ENCODE results near the gene MTUS2.

The MTUS2 gene

GRCh38 chr13:29284726-29285125, 464.6 kb downstream of the MTUS2 start:
- Histone ChIP-seq H3K9me3 (ENCODE audit: control insufficient read depth, insufficient read depth, low read length) (peaks cover 15% of the 10 kb centered on the region), H3K4me3 (ENCODE audit: low read length) (no peak overlapping the region), H3K27me3 (ENCODE audit: control insufficient read depth, insufficient read depth, low read length) (no peaks in the 10 kb centered on the region; the same call in 1 of the 2 replicates), H3K27ac (ENCODE audit: low read length) (no peak overlapping the region), H3K36me3 (ENCODE audit: control insufficient read depth, insufficient read depth, low read length) (no peaks in the 10 kb centered on the region), H3K4me1 (ENCODE audit: control insufficient read depth, insufficient read depth, low read length) (no peaks in the 10 kb centered on the region)
- no peak for DNase-seq (ENCODE audit: low read depth, low spot score)

- Histone ChIP-seq H3K4me1 (ENCODE audit: control insufficient read depth, insufficient read depth, low read length) (no peaks in the 10 kb centered on the region), H3K9me3 (ENCODE audit: control insufficient read depth, insufficient read depth, low read length) (peaks cover 20% of the 10 kb centered on the region), H3K36me3 (ENCODE audit: control insufficient read depth, insufficient read depth, low read length) (no peaks in the 10 kb centered on the region), H3K27ac (ENCODE audit: low read length) (no peak overlapping the region), H3K4me3 (ENCODE audit: low read length) (no peak overlapping the region), H3K27me3 (ENCODE audit: control insufficient read depth, insufficient read depth, low read length) (no peaks in the 10 kb centered on the region; the same call in 1 of the 2 replicates)
- WGBS (ENCODE audit: insufficient coverage, insufficient read length) = no CpG with 5 or more reads among the region's 5 CpGs
- no peak for DNase-seq (ENCODE audit: low read depth, low spot score)
Observed at GRCh38 chr13:29287237-29287636, 467.1 kb downstream of the MTUS2 start.

- Histone ChIP-seq H3K9me3 (ENCODE audit: control insufficient read depth, insufficient read depth, low read length) (peaks cover 20% of the 10 kb centered on the region), H3K4me3 (ENCODE audit: low read length) (no peak overlapping the region), H3K4me1 (ENCODE audit: control insufficient read depth, insufficient read depth, low read length) (no peaks in the 10 kb centered on the region), H3K27ac (ENCODE audit: low read length) (no peak overlapping the region), H3K36me3 (ENCODE audit: control insufficient read depth, insufficient read depth, low read length) (no peaks in the 10 kb centered on the region), H3K27me3 (ENCODE audit: control insufficient read depth, insufficient read depth, low read length) (no peaks in the 10 kb centered on the region; the same call in 1 of the 2 replicates)
- no CpG with 5 or more reads among the region's 3 CpGs for WGBS (ENCODE audit: insufficient coverage, insufficient read length)
- no peak for DNase-seq (ENCODE audit: low read depth, low spot score)
Observed at GRCh38 chr13:29292045-29292444, 471.9 kb downstream of the MTUS2 start.

DNA sequence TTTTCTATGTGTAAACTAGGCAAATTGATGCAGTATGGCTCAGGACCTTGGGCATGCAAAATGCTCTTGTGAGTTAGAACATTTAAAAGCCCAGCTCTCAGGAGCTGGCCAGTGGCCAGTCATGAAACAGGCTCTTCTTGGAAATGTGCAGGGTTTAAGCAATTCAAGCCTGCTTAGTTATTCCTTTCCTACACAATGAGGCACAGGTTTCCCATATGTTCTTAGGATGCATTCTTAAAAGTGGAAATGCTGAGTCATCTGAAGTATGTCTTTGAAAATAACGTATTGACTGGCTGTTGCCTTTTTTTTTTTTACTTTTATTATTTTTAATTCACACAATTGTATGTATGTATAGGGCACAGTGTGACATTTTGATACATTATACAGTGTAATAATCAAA, 474.7 kb downstream of the MTUS2 start:
- Histone ChIP-seq H3K27ac (ENCODE audit: low read length) (no peak overlapping the region), H3K9me3 (ENCODE audit: control insufficient read depth, insufficient read depth, low read length) (peaks cover 14% of the 10 kb centered on the region), H3K27me3 (ENCODE audit: control insufficient read depth, insufficient read depth, low read length) (no peaks in the 10 kb centered on the region), H3K4me1 (ENCODE audit: control insufficient read depth, insufficient read depth, low read length) (no peaks in the 10 kb centered on the region), H3K4me3 (ENCODE audit: low read length) (no peak overlapping the region), H3K36me3 (ENCODE audit: control insufficient read depth, insufficient read depth, low read length) (no peaks in the 10 kb centered on the region)
- no CpG with 5 or more reads among the region's 1 CpG for WGBS (ENCODE audit: insufficient coverage, insufficient read length)
- DNase-seq (ENCODE audit: low read depth, low spot score) = no peak

- H3K36me3 ChIP-seq (ENCODE audit: control insufficient read depth, insufficient read depth, low read length) = no peaks in the 10 kb centered on the region
- H3K4me1 ChIP-seq (ENCODE audit: control insufficient read depth, insufficient read depth, low read length) = no peaks in the 10 kb centered on the region
- H3K27me3 ChIP-seq (ENCODE audit: control insufficient read depth, insufficient read depth, low read length) = no peaks in the 10 kb centered on the region
- H3K27ac ChIP-seq (ENCODE audit: low read length) = no peak overlapping the region
- no peak for DNase-seq (ENCODE audit: low read depth, low spot score)
- H3K9me3 ChIP-seq (ENCODE audit: control insufficient read depth, insufficient read depth, low read length) = peaks cover 12% of the 10 kb centered on the region
- H3K4me3 ChIP-seq (ENCODE audit: low read length) = no peak overlapping the region
- no CpG with 5 or more reads among the region's 1 CpG for WGBS (ENCODE audit: insufficient coverage, insufficient read length)
Observed at GRCh38 chr13:29301027-29301426, 480.9 kb downstream of the MTUS2 start.

DNA sequence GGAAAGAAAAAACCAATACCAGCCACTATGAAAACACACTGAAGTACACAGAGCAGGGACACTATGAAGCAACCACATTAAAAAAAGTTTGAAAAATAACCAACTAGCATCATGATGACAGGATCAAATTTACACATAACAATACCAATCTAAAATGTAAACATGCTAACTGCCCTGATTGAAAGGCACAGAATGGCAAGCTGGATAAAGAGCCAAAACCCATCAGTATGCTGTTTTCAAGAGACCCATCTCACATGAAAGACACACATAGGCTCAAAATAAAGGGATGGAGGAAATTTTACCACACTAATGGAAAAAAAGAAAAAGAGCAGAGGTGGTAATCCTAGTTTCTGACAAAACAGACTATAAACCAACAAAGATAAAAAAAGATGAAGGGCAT, 484.0 kb downstream of the MTUS2 start:
- H3K9me3 ChIP-seq (ENCODE audit: control insufficient read depth, insufficient read depth, low read length) = peaks cover 15% of the 10 kb centered on the region
- no peak for DNase-seq (ENCODE audit: low read depth, low spot score)
- no peak overlapping the region for H3K27ac ChIP-seq (ENCODE audit: low read length)
- H3K36me3 ChIP-seq (ENCODE audit: control insufficient read depth, insufficient read depth, low read length) = no peaks in the 10 kb centered on the region
- H3K4me1 ChIP-seq (ENCODE audit: control insufficient read depth, insufficient read depth, low read length) = no peaks in the 10 kb centered on the region
- H3K4me3 ChIP-seq (ENCODE audit: low read length) = no peak overlapping the region
- no peaks in the 10 kb centered on the region for H3K27me3 ChIP-seq (ENCODE audit: control insufficient read depth, insufficient read depth, low read length)

GRCh38 chr13:29310806-29311205, 490.7 kb downstream of the MTUS2 start:
- Histone ChIP-seq H3K4me3 (ENCODE audit: low read length) (no peak overlapping the region), H3K9me3 (ENCODE audit: control insufficient read depth, insufficient read depth, low read length) (peaks cover 7% of the 10 kb centered on the region), H3K27ac (ENCODE audit: low read length) (no peak overlapping the region), H3K4me1 (ENCODE audit: control insufficient read depth, insufficient read depth, low read length) (no peaks in the 10 kb centered on the region), H3K36me3 (ENCODE audit: control insufficient read depth, insufficient read depth, low read length) (no peaks in the 10 kb centered on the region), H3K27me3 (ENCODE audit: control insufficient read depth, insufficient read depth, low read length) (no peaks in the 10 kb centered on the region)
- WGBS (ENCODE audit: insufficient coverage, insufficient read length) = no CpG with 5 or more reads among the region's 2 CpGs
- DNase-seq (ENCODE audit: low read depth, low spot score) = no peak

DNA sequence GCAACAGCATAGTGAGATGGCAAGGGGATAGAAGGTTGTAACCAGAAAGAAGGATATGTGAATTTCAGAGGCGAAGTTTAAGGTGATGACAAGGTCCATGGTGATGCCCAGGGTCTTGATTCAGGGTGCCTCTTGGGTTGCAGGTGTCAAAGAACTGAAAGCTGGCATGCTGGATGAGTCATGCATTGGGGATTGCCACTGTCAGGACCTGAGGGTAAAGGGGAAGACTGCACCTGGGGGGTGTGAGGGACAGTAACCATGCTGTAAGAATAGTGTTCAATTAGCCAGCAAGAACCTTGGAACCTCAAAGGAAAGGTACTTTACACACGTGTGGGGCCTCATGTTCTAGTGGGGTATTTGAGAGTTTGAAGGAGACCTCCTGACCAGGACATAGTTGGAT, 495.7 kb downstream of the MTUS2 start:
- Histone ChIP-seq H3K4me3 (ENCODE audit: low read length) (no peak overlapping the region), H3K27me3 (ENCODE audit: control insufficient read depth, insufficient read depth, low read length) (no peaks in the 10 kb centered on the region), H3K27ac (ENCODE audit: low read length) (no peak overlapping the region), H3K4me1 (ENCODE audit: control insufficient read depth, insufficient read depth, low read length) (no peaks in the 10 kb centered on the region; the same call in 1 of the 2 replicates), H3K9me3 (ENCODE audit: control insufficient read depth, insufficient read depth, low read length) (peaks cover 12% of the 10 kb centered on the region), H3K36me3 (ENCODE audit: control insufficient read depth, insufficient read depth, low read length) (no peaks in the 10 kb centered on the region)
- no CpG with 5 or more reads among the region's 2 CpGs for WGBS (ENCODE audit: insufficient coverage, insufficient read length)
- no peak for DNase-seq (ENCODE audit: low read depth, low spot score)

DNA sequence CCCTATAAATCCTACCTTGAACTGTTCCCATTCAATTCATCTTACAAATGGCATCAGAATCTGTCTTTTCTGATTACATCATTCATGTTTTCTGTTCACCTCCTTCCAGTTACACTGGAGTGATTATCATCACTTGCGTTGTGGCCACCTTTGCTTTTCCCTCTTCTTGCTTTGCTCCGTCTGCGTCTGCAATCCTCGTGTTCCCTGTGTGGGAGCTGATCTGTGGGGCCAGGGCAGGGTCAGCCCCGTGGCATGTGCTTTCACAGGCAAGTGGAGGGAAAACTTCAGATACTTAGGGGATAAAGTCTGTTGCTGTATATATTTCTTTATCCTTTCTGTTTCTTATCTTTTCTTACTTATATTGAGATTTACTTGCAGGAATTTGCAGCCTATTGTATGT, 497.7 kb downstream of the MTUS2 start:
- no peak for DNase-seq (ENCODE audit: low read depth, low spot score)
- WGBS (ENCODE audit: insufficient coverage, insufficient read length) = no CpG with 5 or more reads among the region's 5 CpGs
- H3K27ac ChIP-seq (ENCODE audit: low read length) = no peak overlapping the region

DNA sequence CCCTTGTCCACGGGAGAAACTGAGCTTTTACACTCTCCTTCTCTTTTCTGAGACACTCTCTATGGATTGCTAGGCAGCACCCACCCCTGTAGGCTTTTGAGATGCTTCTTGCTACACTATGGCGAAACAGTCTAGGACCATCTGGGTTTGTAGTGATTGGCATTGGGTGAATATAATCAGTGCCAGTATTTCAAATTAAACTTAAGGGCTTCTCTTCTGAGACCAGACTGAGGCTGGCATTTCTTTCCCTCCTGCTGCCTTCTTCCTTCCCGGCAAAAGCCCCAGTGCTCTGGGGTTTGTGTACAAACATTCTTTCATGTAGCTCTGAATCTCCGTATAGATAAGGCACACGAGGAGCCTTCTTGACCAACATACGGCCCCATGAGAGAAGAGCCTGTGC, 498.6 kb downstream of the MTUS2 start:
- Histone ChIP-seq H3K4me1 (ENCODE audit: control insufficient read depth, insufficient read depth, low read length) (no peaks in the 10 kb centered on the region; the same call in 1 of the 2 replicates), H3K4me3 (ENCODE audit: low read length) (no peak overlapping the region), H3K36me3 (ENCODE audit: control insufficient read depth, insufficient read depth, low read length) (no peaks in the 10 kb centered on the region), H3K27me3 (ENCODE audit: control insufficient read depth, insufficient read depth, low read length) (no peaks in the 10 kb centered on the region), H3K27ac (ENCODE audit: low read length) (no peak overlapping the region), H3K9me3 (ENCODE audit: control insufficient read depth, insufficient read depth, low read length) (peaks cover 17% of the 10 kb centered on the region)
- no peak for DNase-seq (ENCODE audit: low read depth, low spot score)
- WGBS (ENCODE audit: insufficient coverage, insufficient read length) = no CpG with 5 or more reads among the region's 6 CpGs

More for the DNA sequence above, 497.7 kb downstream of the MTUS2 start:
- no peaks in the 10 kb centered on the region; the same call in 1 of the 2 replicates for H3K4me1 ChIP-seq (ENCODE audit: control insufficient read depth, insufficient read depth, low read length)
- H3K27me3 ChIP-seq (ENCODE audit: control insufficient read depth, insufficient read depth, low read length) = no peaks in the 10 kb centered on the region
- peaks cover 18% of the 10 kb centered on the region for H3K9me3 ChIP-seq (ENCODE audit: control insufficient read depth, insufficient read depth, low read length)
- no peaks in the 10 kb centered on the region for H3K36me3 ChIP-seq (ENCODE audit: control insufficient read depth, insufficient read depth, low read length)
- H3K4me3 ChIP-seq (ENCODE audit: low read length) = no peak overlapping the region

GRCh38 chr13:29319451-29319850, 499.3 kb downstream of the MTUS2 start:
- Histone ChIP-seq H3K9me3 (ENCODE audit: control insufficient read depth, insufficient read depth, low read length) (peaks cover 19% of the 10 kb centered on the region), H3K36me3 (ENCODE audit: control insufficient read depth, insufficient read depth, low read length) (no peaks in the 10 kb centered on the region), H3K4me3 (ENCODE audit: low read length) (no peak overlapping the region), H3K4me1 (ENCODE audit: control insufficient read depth, insufficient read depth, low read length) (no peaks in the 10 kb centered on the region; the same call in 1 of the 2 replicates), H3K27me3 (ENCODE audit: control insufficient read depth, insufficient read depth, low read length) (no peaks in the 10 kb centered on the region), H3K27ac (ENCODE audit: low read length) (no peak overlapping the region)
- DNase-seq (ENCODE audit: low read depth, low spot score) = no peak
- WGBS (ENCODE audit: insufficient coverage, insufficient read length) = no CpG with 5 or more reads among the region's 9 CpGs
